ENCODE data around the gene RABGEF1.
"Not testable (repeated sequence)": the region's sequence is repeated elsewhere in the genome, so short reads cannot be mapped to it uniquely, and the experiment has no call there.

Gene RABGEF1

GRCh38 chr7:66766041-66766440 is 25.5 kb downstream of the RABGEF1 start:
- DNase-seq = peak in 1 of 4 experiments; percentile 14

GRCh38 chr7:66767486-66767885 is 27.0 kb downstream of the RABGEF1 start:
- not testable (repeated sequence) for DNase-seq

GRCh38 chr7:66768865-66769832 is 28.6 kb downstream of the RABGEF1 start:
- DNase-seq = peak in 3 of 4 experiments; percentile 18 to 32 (median 32)

- DNase-seq = no peak
Measured at GRCh38 chr7:66769833-66770512, 29.4 kb downstream of the RABGEF1 start.

- no peak for DNase-seq
Measured at GRCh38 chr7:66771795-66772194, 31.3 kb downstream of the RABGEF1 start.

GRCh38 chr7:66773744-66774143 is 33.2 kb downstream of the RABGEF1 start:
- not testable (repeated sequence) for DNase-seq

GRCh38 chr7:66776383-66776782 is 35.9 kb downstream of the RABGEF1 start:
- not testable (repeated sequence) for DNase-seq

GRCh38 chr7:66776800-66777442 is 36.4 kb downstream of the RABGEF1 start:
- no peak for DNase-seq

GRCh38 chr7:66778201-66778600 is 37.7 kb downstream of the RABGEF1 start:
- DNase-seq = no peak

GRCh38 chr7:66779669-66780409 is 39.3 kb downstream of the RABGEF1 start:
- peak; percentile 29 to 71 (median 54) for DNase-seq

GRCh38 chr7:66781408-66782090 is 41.0 kb downstream of the RABGEF1 start:
- DNase-seq = no peak

GRCh38 chr7:66782875-66783274 is 42.3 kb downstream of the RABGEF1 start:
- DNase-seq = not testable (repeated sequence)

- peak in 1 of 4 experiments; percentile 5 for DNase-seq
Measured at GRCh38 chr7:66783887-66784595, 43.5 kb downstream of the RABGEF1 start.

GRCh38 chr7:66790196-66790595 is 49.7 kb downstream of the RABGEF1 start:
- no peak for DNase-seq

- DNase-seq = no peak
Measured at GRCh38 chr7:66790725-66791124, 50.2 kb downstream of the RABGEF1 start.

GRCh38 chr7:66800591-66800990 is 60.1 kb downstream of the RABGEF1 start:
- no peak for DNase-seq

- DNase-seq = no peak
Measured at GRCh38 chr7:66804001-66804400, 63.5 kb downstream of the RABGEF1 start.

GRCh38 chr7:66807736-66808135 is 67.2 kb downstream of the RABGEF1 start:
- no peak for DNase-seq

- DNase-seq = no peak
Measured at GRCh38 chr7:66810716-66811115, 70.2 kb downstream of the RABGEF1 start.

GRCh38 chr7:66815186-66815875 is 74.8 kb downstream of the RABGEF1 start:
- not testable (repeated sequence) for DNase-seq
